Thyroid gland (tissue), 4 donors: ENCODE results near the gene CDK5RAP2. TPM values are rescaled to one million over a fixed set of nuclear protein-coding genes. Genes with fewer than 3 reads are reported as not detected.
"Not testable (repeated sequence)": the region's sequence is repeated elsewhere in the genome, so short reads cannot be mapped to it uniquely, and the experiment has no call there.

Experiments
- DNase-seq, 2 donors: peaks; one replicate each; pipeline ENCODE4 v3.0.0-alpha.2; 2019
- H3K27ac ChIP-seq, 3 donors: fragments of 200-600 bp; sonication (generic); 1 replicate in 2 of 3; 2 replicates in 1 of 3; pipeline ENCODE4 v1.5.1; 2016 to 2019; ENCODE audit warnings: mild to moderate bottlenecking in 1 of 3, moderate library complexity in 1 of 3
- H3K27me3 ChIP-seq: fragments of 200-600 bp; sonication (generic); one replicate; pipeline ENCODE4 v1.5.1; 2019
- H3K36me3 ChIP-seq, 2 donors: fragments of 200-600 bp; sonication (generic); one replicate each; pipeline ENCODE4 v1.5.1; 2016 to 2019
- H3K4me1 ChIP-seq, 2 donors: fragments of 200-600 bp; sonication (generic); one replicate each; pipeline ENCODE4 v1.5.1; 2017 to 2019
- H3K4me3 ChIP-seq, 3 donors: fragments of 200-600 bp; sonication (generic); replicated peaks in 1 of 3; 1 replicate in 2 of 3; 2 replicates in 1 of 3; pipeline ENCODE4 v1.5.1; 2016; ENCODE audit warnings: mild to moderate bottlenecking in 1 of 3
- H3K9me3 ChIP-seq: fragments of 200-600 bp; sonication (generic); one replicate; pipeline ENCODE4 v1.5.1; 2017
- CTCF ChIP-seq, 6 experiments: fragments of 200-600 bp in 3 of 6; fragments of 450-650 bp in 3 of 6; sonication (generic) in 3 of 6; IDR thresholded peaks; one replicate each; pipeline ENCODE4 v1.5.1; 2016 to 2019; ENCODE audit warnings: antibody characterized with exemption in 6 of 6, mild to moderate bottlenecking in 2 of 6, inconsistent platforms in 1 of 6, moderate library complexity in 1 of 6
- POLR2A ChIP-seq, 2 donors: fragments of 450-650 bp; IDR thresholded peaks; one replicate each; pipeline ENCODE4 v1.6.1; 2017; ENCODE audit warnings: antibody characterized with exemption in 2 of 2, mild to moderate bottlenecking in 2 of 2, moderate library complexity in 1 of 2
- WGBS, 2 donors: methylation state at CpG; one replicate each; pipeline ENCODE4 v1.1.5; 2017; 5-methylcytosine and 5-hydroxymethylcytosine counted together
- intact Hi-C: fragments of 100-400 bp; cut with DNase I; formaldehyde crosslinking; loops from one replicate; pipeline ENCODE4 v1.15.1; 2023
- total RNA-seq, 4 donors: library from RNA; depleted of rRNA; stranded (reverse); fragments of >200 nt; gene quantifications; one replicate each; pipeline ENCODE4 v1.2.3, GENCODE V29; 2016

Gene CDK5RAP2
- total RNA-seq, 4 donors from 2014 or later = 39.5 to 51.9 (median 46.9) TPM

GRCh38 chr9:120464887-120465421 is 115.0 kb downstream of the CDK5RAP2 start:
- no peaks in the 10 kb centered on the region for H3K36me3 ChIP-seq
- intact Hi-C loops = no loop called here
- WGBS, 2 donors = 96 to 98% methylated on average over 4 of the region's 4 CpGs
- no peak for DNase-seq
- H3K27ac ChIP-seq = no peak overlapping the region
- no peaks in the 10 kb centered on the region for H3K4me1 ChIP-seq
- TF ChIP-seq CTCF (IDR thresholded peaks at IDR 0.05) (no peak), POLR2A (IDR thresholded peaks at IDR 0.05) (no peak)
- no peak overlapping the region for H3K4me3 ChIP-seq
- H3K9me3 ChIP-seq = no peaks in the 10 kb centered on the region
- no peaks in the 10 kb centered on the region for H3K27me3 ChIP-seq

- Histone ChIP-seq H3K27ac (no peak overlapping the region), H3K4me1 (no peaks in the 10 kb centered on the region), H3K9me3 (no peaks in the 10 kb centered on the region), H3K36me3 (no peaks in the 10 kb centered on the region), H3K27me3 (no peaks in the 10 kb centered on the region), H3K4me3 (no peak overlapping the region)
- TF ChIP-seq POLR2A (IDR thresholded peaks at IDR 0.05) (no peak), CTCF (IDR thresholded peaks at IDR 0.05) (no peak)
- no peak for DNase-seq
- WGBS, 2 donors = 86 to 90% methylated on average over 6 of the region's 6 CpGs
- intact Hi-C loops = no loop called here
Observed at GRCh38 chr9:120464176-120464886, 115.6 kb downstream of the CDK5RAP2 start.

GRCh38 chr9:120463765-120464164 is 116.2 kb downstream of the CDK5RAP2 start:
- H3K27ac ChIP-seq = no peak overlapping the region
- no peaks in the 10 kb centered on the region for H3K9me3 ChIP-seq
- no peaks in the 10 kb centered on the region for H3K36me3 ChIP-seq
- DNase-seq = no peak
- H3K27me3 ChIP-seq = no peaks in the 10 kb centered on the region
- TF ChIP-seq POLR2A (IDR thresholded peaks at IDR 0.05) = no peak
- no peak for TF ChIP-seq CTCF (IDR thresholded peaks at IDR 0.05)
- intact Hi-C loops = no loop called here
- no peaks in the 10 kb centered on the region for H3K4me1 ChIP-seq
- no peak overlapping the region for H3K4me3 ChIP-seq
- 92 to 93% methylated on average over 4 of the region's 4 CpGs for WGBS, 2 donors

GRCh38 chr9:120461677-120462076 is 118.3 kb downstream of the CDK5RAP2 start:
- H3K4me1 ChIP-seq, H3K9me3 ChIP-seq, H3K27ac ChIP-seq, H3K27me3 ChIP-seq, DNase-seq, intact Hi-C loops, H3K4me3 ChIP-seq, H3K36me3 ChIP-seq: not testable (repeated sequence)
- 96% methylated on average over 9 of the region's 9 CpGs for WGBS, 2 donors

- no peaks in the 10 kb centered on the region for H3K4me1 ChIP-seq
- no peak overlapping the region for H3K27ac ChIP-seq
- TF ChIP-seq CTCF (IDR thresholded peaks at IDR 0.05) = no peak
- no peak for TF ChIP-seq POLR2A (IDR thresholded peaks at IDR 0.05)
- no peak overlapping the region for H3K4me3 ChIP-seq
- H3K27me3 ChIP-seq = no peaks in the 10 kb centered on the region
- peaks cover 5 to 9% of the 10 kb centered on the region in 2 donors for H3K36me3 ChIP-seq
- H3K9me3 ChIP-seq = no peaks in the 10 kb centered on the region
- DNase-seq = no peak
- 96% methylated on average over 3 of the region's 3 CpGs for WGBS, 2 donors
- intact Hi-C loops = no loop called here
Observed at GRCh38 chr9:120456218-120456617, 123.7 kb downstream of the CDK5RAP2 start.
